Posterior vena cava (tissue), 2 donors: ENCODE measurements around the gene ATAD3B. TPM values are rescaled to one million over a fixed set of nuclear protein-coding genes. Genes with fewer than 3 reads are reported as not detected.
"Not testable (repeated sequence)": the region's sequence is repeated elsewhere in the genome, so short reads cannot be mapped to it uniquely, and the experiment has no call there.

ENCODE experiments used
- DNase-seq: peaks from one replicate; pipeline ENCODE4 v3.0.0-alpha.2; 2020; ENCODE audit warnings: low spot score
- intact Hi-C, 2 donors: fragments of 100-400 bp; cut with DNase I; formaldehyde crosslinking; loops; one replicate each; pipeline versions ENCODE4 v1.14.1 to v1.14.2; 2022 to 2023
- total RNA-seq, 2 donors: library from RNA; stranded (reverse); fragmentation: NEBNext Ultra II Directional; extraction: Animal tissue kit (Norgen Biotek cat#: 25700); gene quantifications; one replicate each; pipeline ENCODE4 v1.2.1, GENCODE V29; 2021
- donor health status: DM: yes; HTN: yes; CAD: no.
- donor health status: DM: yes; HTN: yes; CAD: no.

Gene ATAD3B
- total RNA-seq, 2 donors from 2014 or later, result 8.5 to 13.1 TPM

GRCh38 chr1:1470626-1471388 lies 758 bp upstream of the ATAD3B start:
- DNase-seq, result no peak
- intact Hi-C loops, result no loop called here

GRCh38 chr1:1472053-1472876 lies 700 bp downstream of the ATAD3B start:
- intact Hi-C loops, DNase-seq: not testable (repeated sequence)

GRCh38 chr1:1476011-1476410 lies 4.4 kb downstream of the ATAD3B start:
- intact Hi-C loops, DNase-seq: not testable (repeated sequence)

- intact Hi-C loops, result no loop called here
- DNase-seq, result no peak
These were observed 5.6 kb downstream of the ATAD3B start for GRCh38 chr1:1477206-1477605.

- DNase-seq, result no peak
- intact Hi-C loops, result no loop called here
These were observed 8.3 kb downstream of the ATAD3B start for GRCh38 chr1:1479547-1480487.

- DNase-seq, intact Hi-C loops: not testable (repeated sequence)
These were observed 8.9 kb downstream of the ATAD3B start for GRCh38 chr1:1480488-1480867.

GRCh38 chr1:1481811-1482210 lies 10.2 kb downstream of the ATAD3B start:
- intact Hi-C loops, DNase-seq: not testable (repeated sequence)

- DNase-seq, result no peak
- intact Hi-C loops, result no loop called here
These were observed 11.3 kb downstream of the ATAD3B start for GRCh38 chr1:1482856-1483255.

DNA sequence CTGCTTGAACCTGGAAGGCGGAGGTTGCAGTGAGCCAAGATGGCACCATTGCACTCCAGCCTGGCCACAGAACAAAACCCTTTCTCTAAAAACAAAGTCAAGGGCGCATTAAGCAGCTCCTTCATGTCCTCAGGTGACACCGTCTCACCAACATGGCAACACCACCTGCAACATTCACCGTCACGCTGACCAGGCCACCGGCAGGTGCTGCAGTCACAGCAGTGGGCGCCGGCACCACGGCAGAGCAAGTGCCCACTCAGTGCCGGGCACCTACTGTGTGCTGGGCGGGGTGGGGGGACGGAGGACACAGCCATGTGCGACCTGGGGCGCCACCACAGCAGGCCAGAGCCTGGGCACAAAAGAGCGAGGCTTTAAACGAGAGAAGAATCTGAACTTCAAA lies 12.1 kb downstream of the ATAD3B start:
- intact Hi-C loops, result no loop called here
- DNase-seq, result no peak

DNA sequence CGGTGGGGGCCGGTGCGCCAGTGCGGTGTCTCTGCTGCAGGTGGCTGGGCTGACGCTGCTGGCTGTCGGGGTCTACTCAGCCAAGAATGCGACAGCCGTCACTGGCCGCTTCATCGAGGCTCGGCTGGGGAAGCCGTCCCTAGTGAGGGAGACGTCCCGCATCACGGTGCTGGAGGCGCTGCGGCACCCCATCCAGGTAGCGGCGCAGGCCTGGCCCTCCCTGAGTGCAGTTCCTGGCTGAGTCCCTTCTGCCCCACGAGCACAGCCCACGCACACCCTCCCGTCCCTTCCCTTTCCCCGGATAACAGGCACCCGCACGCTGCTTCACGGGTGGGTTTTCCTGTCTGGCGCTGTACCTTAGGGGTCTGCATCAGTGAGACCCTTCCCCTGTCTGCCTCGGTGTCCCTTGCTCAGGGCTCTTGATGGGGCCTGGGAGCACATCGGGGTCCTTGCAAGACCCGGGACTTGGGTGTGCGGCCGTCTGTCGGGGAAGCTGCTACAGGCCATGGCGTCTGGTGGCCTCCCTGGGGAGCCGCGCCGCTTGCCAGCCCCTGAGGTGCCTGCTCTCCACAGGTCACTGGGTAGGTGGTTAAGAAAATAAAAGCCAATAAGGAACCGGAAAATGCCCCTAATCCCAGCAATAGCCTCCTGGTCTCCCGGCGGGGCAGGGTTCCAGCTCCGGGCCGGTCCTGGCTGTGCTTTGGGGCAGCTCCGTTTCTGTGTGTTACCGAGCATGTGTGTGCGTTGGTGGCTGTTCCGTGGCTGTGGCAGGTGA lies 13.6 kb downstream of the ATAD3B start:
- DNase-seq, intact Hi-C loops: not testable (repeated sequence)

GRCh38 chr1:1485755-1486317 lies 14.3 kb downstream of the ATAD3B start:
- intact Hi-C loops, DNase-seq: not testable (repeated sequence)

GRCh38 chr1:1487701-1488100 lies 16.1 kb downstream of the ATAD3B start:
- intact Hi-C loops, result no loop called here
- DNase-seq, result no peak

DNA sequence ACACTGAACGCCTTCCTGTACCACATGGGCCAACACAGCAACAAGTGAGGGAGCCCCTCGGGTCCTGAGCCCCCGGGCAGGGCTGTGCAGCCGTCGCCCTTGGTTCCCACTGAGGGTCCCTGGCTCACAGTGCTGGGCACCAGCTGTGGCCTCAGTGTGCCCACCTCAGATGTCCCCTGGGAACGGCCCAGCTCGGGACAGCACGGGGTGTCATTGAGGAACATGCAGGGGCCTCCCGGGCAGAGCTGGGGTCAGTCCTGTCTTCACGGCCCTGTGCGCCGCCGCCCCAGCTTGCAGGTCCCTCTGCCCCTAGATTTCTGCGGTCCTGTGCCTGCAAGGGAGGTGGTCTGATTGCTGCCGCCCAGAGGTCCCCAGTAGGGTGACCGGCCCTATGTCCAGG lies 17.7 kb downstream of the ATAD3B start:
- intact Hi-C loops, result no loop called here
- DNase-seq, result no peak

GRCh38 chr1:1489861-1490260 lies 18.3 kb downstream of the ATAD3B start:
- intact Hi-C loops, result loop anchor here in 1 of 2 donors (5.0 kb wide), 1 partner anchor 1912 kb away; no protein-coding TSS in a partner anchor
- no peak for DNase-seq

DNA sequence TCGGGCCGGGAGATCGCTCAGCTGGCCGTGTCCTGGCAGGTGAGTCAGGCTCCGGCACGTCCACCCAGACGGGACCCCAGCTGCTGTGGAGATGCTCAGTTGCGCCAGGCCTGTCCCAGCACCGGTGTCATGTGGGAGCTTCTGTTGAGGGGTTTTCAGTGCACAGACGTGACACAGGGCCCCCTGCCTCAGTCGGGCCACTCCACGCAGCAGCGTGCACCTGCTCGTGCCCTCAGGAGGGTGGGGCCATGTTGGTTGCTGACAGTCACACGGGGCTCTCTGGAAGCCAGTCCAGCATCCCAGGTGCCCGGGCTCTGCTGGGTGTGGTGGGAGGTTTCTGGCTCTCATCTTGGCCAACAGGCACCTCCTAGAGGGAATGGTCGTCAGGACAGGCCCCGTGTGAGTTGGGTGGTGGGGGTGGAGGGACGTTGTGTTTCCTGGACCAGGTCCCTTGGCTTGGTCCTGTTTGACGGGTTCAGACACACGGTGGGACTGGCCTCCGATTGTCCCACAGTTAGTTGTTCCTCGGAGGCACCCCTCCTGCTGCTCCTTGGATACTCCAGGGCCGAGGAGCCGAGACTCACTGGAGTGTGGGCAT lies 19.2 kb downstream of the ATAD3B start:
- intact Hi-C loops, result loop anchor here in 1 of 2 donors (5.0 kb wide), 1 partner anchor 1912 kb away; no protein-coding TSS in a partner anchor
- no peak for DNase-seq

GRCh38 chr1:1491601-1492000 lies 20.0 kb downstream of the ATAD3B start:
- DNase-seq, result no peak
- intact Hi-C loops, result loop anchor here in 1 of 2 donors (5.0 kb wide), 1 partner anchor 1911 kb away; no protein-coding TSS in a partner anchor

DNA sequence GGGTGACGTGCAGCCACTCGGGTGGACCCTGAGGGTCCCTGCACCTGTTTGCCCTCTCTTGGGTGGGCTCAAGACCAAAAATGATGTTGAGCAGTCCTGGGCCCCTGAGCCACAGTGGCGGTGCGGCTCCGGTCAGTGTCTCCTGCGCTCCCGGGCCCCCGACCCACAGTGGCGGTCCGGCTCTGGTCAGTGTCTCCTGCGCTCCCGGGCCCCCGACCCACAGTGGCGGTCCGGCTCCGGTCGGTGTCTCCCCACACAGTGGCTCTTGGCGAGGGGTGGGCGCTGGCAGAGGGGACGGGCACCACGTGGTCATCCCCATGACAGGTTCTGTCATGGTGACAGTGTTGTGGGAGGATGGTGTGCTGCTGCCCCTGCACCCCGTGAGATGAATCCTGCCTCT lies 22.7 kb downstream of the ATAD3B start:
- intact Hi-C loops, result loop anchor here in 1 of 2 donors (5.0 kb wide), 1 partner anchor 1908 kb away; no protein-coding TSS in a partner anchor
- DNase-seq, result not testable (repeated sequence)
